GM18867 (cell line): ENCODE results near the gene BRI3.

Experiments
- ATAC-seq: cut with Tn5 transposase; IDR thresholded peaks from one replicate; pipeline ENCODE4 v1.9.1; 2021; ENCODE audit warnings: mild to moderate bottlenecking, moderate library complexity; ENCODE audit not compliant: unreplicated experiment

BRI3 gene

GRCh38 chr7:98338441-98338840 is 57.0 kb downstream of the BRI3 start:
- ATAC-seq = no peak

GRCh38 chr7:98339043-98339442 is 57.6 kb downstream of the BRI3 start:
- ATAC-seq = no peak

- ATAC-seq = no peak
Measured at GRCh38 chr7:98341106-98341505, 59.6 kb downstream of the BRI3 start.
